Measurements from ENCODE around the gene PLCG2.

The PLCG2 gene

DNA sequence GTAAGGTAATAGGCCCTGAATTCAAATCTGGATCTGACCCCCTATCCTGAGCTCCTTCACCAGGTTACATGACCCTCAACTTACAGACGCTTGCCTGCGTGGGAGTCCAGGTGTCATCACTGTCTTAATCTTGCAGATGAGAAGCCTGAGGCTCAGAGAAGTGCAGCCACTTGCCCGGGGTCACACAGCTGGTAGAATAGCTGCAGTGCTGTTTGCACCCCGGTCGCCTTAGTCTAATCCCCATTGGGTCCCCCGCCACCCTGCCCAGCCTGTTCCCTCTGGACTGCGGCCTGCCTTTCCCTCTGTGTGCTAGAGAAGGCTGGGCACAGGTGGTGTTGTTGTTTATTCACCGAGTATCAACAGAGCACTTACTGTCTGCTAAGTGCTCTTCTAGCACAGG lies 125.2 kb downstream of the PLCG2 start:
- TF ChIP-seq SNAI2 (CRISPR knock-in tag; IDR thresholded peaks at IDR 0.05) (no peak), GLIS3 (CRISPR knock-in tag; IDR thresholded peaks at IDR 0.05) (no peak), ESRRG (CRISPR knock-in tag; IDR thresholded peaks at IDR 0.05) (no peak), ZNF8 (CRISPR knock-in tag; IDR thresholded peaks at IDR 0.05) (no peak), ARNTL (CRISPR knock-in tag; IDR thresholded peaks at IDR 0.05; ENCODE audit: borderline replicate concordance, low read depth) (no peak), ZFP3 (CRISPR knock-in tag; IDR thresholded peaks at IDR 0.05) (no peak), ISL1 (CRISPR knock-in tag; IDR thresholded peaks at IDR 0.05) (no peak), TCF4 (CRISPR knock-in tag; IDR thresholded peaks at IDR 0.05; ENCODE audit: borderline replicate concordance) (no peak), TOX (CRISPR knock-in tag; IDR thresholded peaks at IDR 0.05; ENCODE audit: borderline replicate concordance) (no peak), ZFP30 (CRISPR knock-in tag; IDR thresholded peaks at IDR 0.05) (no peak), RARB (CRISPR knock-in tag; IDR thresholded peaks at IDR 0.05) (no peak), ZNF70 (CRISPR knock-in tag; IDR thresholded peaks at IDR 0.05) (no peak), OSR1 (CRISPR knock-in tag; IDR thresholded peaks at IDR 0.05) (no peak), ZNF565 (CRISPR knock-in tag; conservative IDR thresholded peaks at IDR 0.05; ENCODE audit: low read depth) (no peak), ZC3H10 (CRISPR knock-in tag; IDR thresholded peaks at IDR 0.05) (no peak), CSDC2 (CRISPR knock-in tag; IDR thresholded peaks at IDR 0.05) (no peak)
- TF ChIP-seq, protein P1, sequence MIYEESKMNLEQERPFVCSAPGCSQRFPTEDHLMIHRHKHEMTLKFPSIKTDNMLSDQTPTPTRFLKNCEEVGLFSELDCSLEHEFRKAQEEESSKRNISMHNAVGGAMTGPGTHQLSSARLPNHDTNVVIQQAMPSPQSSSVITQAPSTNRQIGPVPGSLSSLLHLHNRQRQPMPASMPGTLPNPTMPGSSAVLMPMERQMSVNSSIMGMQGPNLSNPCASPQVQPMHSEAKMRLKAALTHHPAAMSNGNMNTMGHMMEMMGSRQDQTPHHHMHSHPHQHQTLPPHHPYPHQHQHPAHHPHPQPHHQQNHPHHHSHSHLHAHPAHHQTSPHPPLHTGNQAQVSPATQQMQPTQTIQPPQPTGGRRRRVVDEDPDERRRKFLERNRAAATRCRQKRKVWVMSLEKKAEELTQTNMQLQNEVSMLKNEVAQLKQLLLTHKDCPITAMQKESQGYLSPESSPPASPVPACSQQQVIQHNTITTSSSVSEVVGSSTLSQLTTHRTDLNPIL (CRISPR knock-in tag; IDR thresholded peaks at IDR 0.05; ENCODE audit: low read depth), result no peak
- TF ChIP-seq, protein P2, sequence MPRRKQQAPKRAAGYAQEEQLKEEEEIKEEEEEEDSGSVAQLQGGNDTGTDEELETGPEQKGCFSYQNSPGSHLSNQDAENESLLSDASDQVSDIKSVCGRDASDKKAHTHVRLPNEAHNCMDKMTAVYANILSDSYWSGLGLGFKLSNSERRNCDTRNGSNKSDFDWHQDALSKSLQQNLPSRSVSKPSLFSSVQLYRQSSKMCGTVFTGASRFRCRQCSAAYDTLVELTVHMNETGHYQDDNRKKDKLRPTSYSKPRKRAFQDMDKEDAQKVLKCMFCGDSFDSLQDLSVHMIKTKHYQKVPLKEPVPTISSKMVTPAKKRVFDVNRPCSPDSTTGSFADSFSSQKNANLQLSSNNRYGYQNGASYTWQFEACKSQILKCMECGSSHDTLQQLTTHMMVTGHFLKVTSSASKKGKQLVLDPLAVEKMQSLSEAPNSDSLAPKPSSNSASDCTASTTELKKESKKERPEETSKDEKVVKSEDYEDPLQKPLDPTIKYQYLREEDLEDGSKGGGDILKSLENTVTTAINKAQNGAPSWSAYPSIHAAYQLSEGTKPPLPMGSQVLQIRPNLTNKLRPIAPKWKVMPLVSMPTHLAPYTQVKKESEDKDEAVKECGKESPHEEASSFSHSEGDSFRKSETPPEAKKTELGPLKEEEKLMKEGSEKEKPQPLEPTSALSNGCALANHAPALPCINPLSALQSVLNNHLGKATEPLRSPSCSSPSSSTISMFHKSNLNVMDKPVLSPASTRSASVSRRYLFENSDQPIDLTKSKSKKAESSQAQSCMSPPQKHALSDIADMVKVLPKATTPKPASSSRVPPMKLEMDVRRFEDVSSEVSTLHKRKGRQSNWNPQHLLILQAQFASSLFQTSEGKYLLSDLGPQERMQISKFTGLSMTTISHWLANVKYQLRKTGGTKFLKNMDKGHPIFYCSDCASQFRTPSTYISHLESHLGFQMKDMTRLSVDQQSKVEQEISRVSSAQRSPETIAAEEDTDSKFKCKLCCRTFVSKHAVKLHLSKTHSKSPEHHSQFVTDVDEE (CRISPR knock-in tag; IDR thresholded peaks at IDR 0.05), result no peak
- no peak for ATAC-seq

DNA sequence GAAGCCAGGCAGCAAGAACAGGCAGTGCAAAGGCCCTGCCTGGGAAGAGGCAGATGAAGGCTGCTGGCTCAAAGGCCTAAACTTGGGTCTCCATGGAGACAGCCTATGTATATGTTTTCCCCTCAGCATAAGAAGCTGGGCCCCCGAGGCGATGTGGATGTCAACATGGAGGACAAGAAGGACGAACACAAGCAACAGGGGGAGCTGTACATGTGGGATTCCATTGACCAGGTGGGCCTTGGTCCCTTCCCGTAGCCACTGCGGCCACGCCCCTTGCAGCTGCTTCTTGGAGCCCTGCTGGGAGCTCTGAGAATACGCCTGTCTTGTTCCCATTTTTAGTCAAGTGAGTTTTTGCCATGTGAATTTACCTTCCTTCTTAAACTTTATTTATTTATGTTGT lies 126.2 kb downstream of the PLCG2 start:
- no peak for ATAC-seq
- TF ChIP-seq, protein P3, sequence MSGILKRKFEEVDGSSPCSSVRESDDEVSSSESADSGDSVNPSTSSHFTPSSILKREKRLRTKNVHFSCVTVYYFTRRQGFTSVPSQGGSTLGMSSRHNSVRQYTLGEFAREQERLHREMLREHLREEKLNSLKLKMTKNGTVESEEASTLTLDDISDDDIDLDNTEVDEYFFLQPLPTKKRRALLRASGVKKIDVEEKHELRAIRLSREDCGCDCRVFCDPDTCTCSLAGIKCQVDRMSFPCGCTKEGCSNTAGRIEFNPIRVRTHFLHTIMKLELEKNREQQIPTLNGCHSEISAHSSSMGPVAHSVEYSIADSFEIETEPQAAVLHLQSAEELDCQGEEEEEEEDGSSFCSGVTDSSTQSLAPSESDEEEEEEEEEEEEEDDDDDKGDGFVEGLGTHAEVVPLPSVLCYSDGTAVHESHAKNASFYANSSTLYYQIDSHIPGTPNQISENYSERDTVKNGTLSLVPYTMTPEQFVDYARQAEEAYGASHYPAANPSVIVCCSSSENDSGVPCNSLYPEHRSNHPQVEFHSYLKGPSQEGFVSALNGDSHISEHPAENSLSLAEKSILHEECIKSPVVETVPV (CRISPR knock-in tag; IDR thresholded peaks at IDR 0.05), result no peak
- TF ChIP-seq OSR1 (CRISPR knock-in tag; IDR thresholded peaks at IDR 0.05), result no peak
- TF ChIP-seq, protein P1 (CRISPR knock-in tag; IDR thresholded peaks at IDR 0.05; ENCODE audit: low read depth), result no peak
- TF ChIP-seq, protein P4, sequence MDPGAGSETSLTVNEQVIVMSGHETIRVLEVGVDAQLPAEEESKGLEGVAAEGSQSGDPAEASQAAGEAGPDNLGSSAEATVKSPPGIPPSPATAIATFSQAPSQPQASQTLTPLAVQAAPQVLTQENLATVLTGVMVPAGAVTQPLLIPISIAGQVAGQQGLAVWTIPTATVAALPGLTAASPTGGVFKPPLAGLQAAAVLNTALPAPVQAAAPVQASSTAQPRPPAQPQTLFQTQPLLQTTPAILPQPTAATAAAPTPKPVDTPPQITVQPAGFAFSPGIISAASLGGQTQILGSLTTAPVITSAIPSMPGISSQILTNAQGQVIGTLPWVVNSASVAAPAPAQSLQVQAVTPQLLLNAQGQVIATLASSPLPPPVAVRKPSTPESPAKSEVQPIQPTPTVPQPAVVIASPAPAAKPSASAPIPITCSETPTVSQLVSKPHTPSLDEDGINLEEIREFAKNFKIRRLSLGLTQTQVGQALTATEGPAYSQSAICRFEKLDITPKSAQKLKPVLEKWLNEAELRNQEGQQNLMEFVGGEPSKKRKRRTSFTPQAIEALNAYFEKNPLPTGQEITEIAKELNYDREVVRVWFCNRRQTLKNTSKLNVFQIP (CRISPR knock-in tag; IDR thresholded peaks at IDR 0.05; ENCODE audit: borderline replicate concordance, low read depth), result no peak
- no peak for TF ChIP-seq ZC3H10 (CRISPR knock-in tag; IDR thresholded peaks at IDR 0.05)
- TF ChIP-seq ARNTL (CRISPR knock-in tag; IDR thresholded peaks at IDR 0.05; ENCODE audit: borderline replicate concordance, low read depth), result no peak
- no peak for TF ChIP-seq ZNF565 (CRISPR knock-in tag; conservative IDR thresholded peaks at IDR 0.05; ENCODE audit: low read depth)
- TF ChIP-seq ZNF70 (CRISPR knock-in tag; IDR thresholded peaks at IDR 0.05), result no peak
- TF ChIP-seq RARB (CRISPR knock-in tag; IDR thresholded peaks at IDR 0.05), result no peak
- no peak for TF ChIP-seq ESRRG (CRISPR knock-in tag; IDR thresholded peaks at IDR 0.05)
- no peak for TF ChIP-seq ZFP30 (CRISPR knock-in tag; IDR thresholded peaks at IDR 0.05)
- no peak for TF ChIP-seq TCF4 (CRISPR knock-in tag; IDR thresholded peaks at IDR 0.05; ENCODE audit: borderline replicate concordance)
- TF ChIP-seq CSDC2 (CRISPR knock-in tag; IDR thresholded peaks at IDR 0.05), result no peak

DNA sequence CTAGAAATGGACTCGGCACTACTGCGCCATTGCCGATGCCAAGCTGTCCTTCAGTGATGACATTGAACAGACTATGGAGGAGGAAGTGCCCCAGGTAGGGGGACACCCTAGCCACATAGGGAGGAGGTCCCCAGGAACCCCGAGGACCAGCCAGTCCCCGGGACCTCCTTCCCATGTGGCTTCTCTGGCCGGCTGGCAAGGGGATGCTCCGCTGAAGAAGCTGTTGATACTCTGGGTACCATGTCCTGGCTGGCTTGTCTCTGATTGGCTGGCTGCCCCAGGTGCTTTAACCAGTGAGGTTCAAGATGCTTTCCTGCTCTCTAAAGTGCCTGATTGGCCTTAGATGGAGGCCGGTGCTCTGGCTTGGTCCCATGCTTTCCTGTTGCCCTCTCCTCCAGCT lies 128.6 kb downstream of the PLCG2 start:
- no peak for ATAC-seq
- TF ChIP-seq, protein P2 (CRISPR knock-in tag; IDR thresholded peaks at IDR 0.05), result no peak
- TF ChIP-seq ESRRG (CRISPR knock-in tag; IDR thresholded peaks at IDR 0.05) (no peak), TCF4 (CRISPR knock-in tag; IDR thresholded peaks at IDR 0.05; ENCODE audit: borderline replicate concordance) (no peak), ZNF70 (CRISPR knock-in tag; IDR thresholded peaks at IDR 0.05) (no peak), ZNF565 (CRISPR knock-in tag; conservative IDR thresholded peaks at IDR 0.05; ENCODE audit: low read depth) (no peak), TOX (CRISPR knock-in tag; IDR thresholded peaks at IDR 0.05; ENCODE audit: borderline replicate concordance) (no peak), RARB (CRISPR knock-in tag; IDR thresholded peaks at IDR 0.05) (no peak), GLIS3 (CRISPR knock-in tag; IDR thresholded peaks at IDR 0.05) (no peak)
- TF ChIP-seq, protein P3 (CRISPR knock-in tag; IDR thresholded peaks at IDR 0.05), result no peak
- TF ChIP-seq, protein P5, sequence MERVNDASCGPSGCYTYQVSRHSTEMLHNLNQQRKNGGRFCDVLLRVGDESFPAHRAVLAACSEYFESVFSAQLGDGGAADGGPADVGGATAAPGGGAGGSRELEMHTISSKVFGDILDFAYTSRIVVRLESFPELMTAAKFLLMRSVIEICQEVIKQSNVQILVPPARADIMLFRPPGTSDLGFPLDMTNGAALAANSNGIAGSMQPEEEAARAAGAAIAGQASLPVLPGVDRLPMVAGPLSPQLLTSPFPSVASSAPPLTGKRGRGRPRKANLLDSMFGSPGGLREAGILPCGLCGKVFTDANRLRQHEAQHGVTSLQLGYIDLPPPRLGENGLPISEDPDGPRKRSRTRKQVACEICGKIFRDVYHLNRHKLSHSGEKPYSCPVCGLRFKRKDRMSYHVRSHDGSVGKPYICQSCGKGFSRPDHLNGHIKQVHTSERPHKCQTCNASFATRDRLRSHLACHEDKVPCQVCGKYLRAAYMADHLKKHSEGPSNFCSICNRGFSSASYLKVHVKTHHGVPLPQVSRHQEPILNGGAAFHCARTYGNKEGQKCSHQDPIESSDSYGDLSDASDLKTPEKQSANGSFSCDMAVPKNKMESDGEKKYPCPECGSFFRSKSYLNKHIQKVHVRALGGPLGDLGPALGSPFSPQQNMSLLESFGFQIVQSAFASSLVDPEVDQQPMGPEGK (CRISPR knock-in tag; IDR thresholded peaks at IDR 0.05; ENCODE audit: borderline replicate concordance), result no peak
